ACC112 (cell line): Measurements from ENCODE around the gene SHISA6.

Experiments used
- H2AFZ ChIP-seq: fragments of 200-600 bp; sonication (generic); one replicate; pipeline ENCODE4 v1.6.0; 2017; ENCODE audit warnings: antibody characterized with exemption, low read length; ENCODE audit not compliant: unreplicated experiment
- H3K27ac ChIP-seq: fragments of 200-600 bp; sonication (generic); 2 replicates; pipeline ENCODE4 v1.5.1; 2014; ENCODE audit warnings: low read depth, mild to moderate bottlenecking, antibody characterized with exemption, low read length, moderate library complexity
- H3K27me3 ChIP-seq: fragments of 200-600 bp; sonication (generic); 2 replicates; pipeline ENCODE4 v1.6.1; 2014; ENCODE audit warnings: mild to moderate bottlenecking, antibody characterized with exemption, low read length, moderate library complexity, mixed read lengths; ENCODE audit not compliant: insufficient read depth
- H3K36me3 ChIP-seq: fragments of 200-600 bp; sonication (generic); 2 replicates; pipeline ENCODE4 v1.6.1; 2016; ENCODE audit warnings: mild to moderate bottlenecking, antibody characterized with exemption, low read length, moderate library complexity, mixed read lengths; ENCODE audit not compliant: insufficient read depth
- H3K4me1 ChIP-seq: fragments of 200-600 bp; sonication (generic); one replicate; pipeline ENCODE4 v1.6.1; 2016; ENCODE audit warnings: low read length, mixed read lengths; ENCODE audit not compliant: insufficient read depth, unreplicated experiment, control insufficient read depth
- H3K4me3 ChIP-seq: fragments of 200-600 bp; sonication (generic); 2 replicates; pipeline ENCODE4 v1.5.1; 2014; ENCODE audit warnings: mild to moderate bottlenecking, low read depth, low read length
- H3K79me2 ChIP-seq: fragments of 200-600 bp; sonication (generic); one replicate; pipeline ENCODE4 v1.6.0; 2016; ENCODE audit warnings: low read length; ENCODE audit not compliant: control insufficient read depth, unreplicated experiment, insufficient read depth

Gene SHISA6

GRCh38 chr17:11612956-11613355, 371.9 kb downstream of the SHISA6 start:
- no peak overlapping the region for H2AFZ ChIP-seq
- no peaks in the 10 kb centered on the region for H3K27me3 ChIP-seq
- H3K4me3 ChIP-seq = no peak overlapping the region
- no peaks in the 10 kb centered on the region for H3K4me1 ChIP-seq
- no peaks in the 10 kb centered on the region for H3K36me3 ChIP-seq
- H3K79me2 ChIP-seq = no peaks in the 10 kb centered on the region
- no peak overlapping the region for H3K27ac ChIP-seq
